NCI-H1694 treated with DMSO at 0.1 percent for 48 hours (cell line): ENCODE data around the gene PDHX.
"Not testable (repeated sequence)": the region's sequence is repeated elsewhere in the genome, so short reads cannot be mapped to it uniquely, and the experiment has no call there.

ENCODE experiments used
- DNase-seq: peaks from one replicate; lab custom pipeline; 2025; lab: John Stamatoyannopoulos, UW

Gene PDHX

GRCh38 chr11:35017528-35018342 lies 101.3 kb downstream of the PDHX start:
- DNase-seq, result no peak

GRCh38 chr11:35021589-35021988 lies 105.2 kb downstream of the PDHX start:
- DNase-seq, result no peak

GRCh38 chr11:35023940-35024339 lies 107.5 kb downstream of the PDHX start:
- DNase-seq, result not testable (repeated sequence)

GRCh38 chr11:35028007-35028406 lies 111.6 kb downstream of the PDHX start:
- not testable (repeated sequence) for DNase-seq

GRCh38 chr11:35029979-35030682 lies 113.7 kb downstream of the PDHX start:
- no peak for DNase-seq

- DNase-seq, result no peak
Observed at GRCh38 chr11:35030716-35031213, 114.3 kb downstream of the PDHX start.

GRCh38 chr11:35031346-35031745 lies 114.9 kb downstream of the PDHX start:
- no peak for DNase-seq

- no peak for DNase-seq
Observed at GRCh38 chr11:35031867-35032266, 115.4 kb downstream of the PDHX start.

GRCh38 chr11:35033011-35033410 lies 116.6 kb downstream of the PDHX start:
- no peak for DNase-seq

GRCh38 chr11:35034401-35034800 lies 118.0 kb downstream of the PDHX start:
- no peak for DNase-seq

- DNase-seq, result peak; percentile 4
Observed at GRCh38 chr11:35035894-35036408, 119.5 kb downstream of the PDHX start.

GRCh38 chr11:35036639-35037038 lies 120.2 kb downstream of the PDHX start:
- DNase-seq, result no peak

GRCh38 chr11:35038211-35038928 lies 122.0 kb downstream of the PDHX start:
- DNase-seq, result no peak

GRCh38 chr11:35039076-35039475 lies 122.7 kb downstream of the PDHX start:
- DNase-seq, result no peak

GRCh38 chr11:35040221-35040942 lies 124.0 kb downstream of the PDHX start:
- no peak for DNase-seq

- no peak for DNase-seq
Observed at GRCh38 chr11:35041070-35041554, 124.7 kb downstream of the PDHX start.

GRCh38 chr11:35042224-35042623 lies 125.8 kb downstream of the PDHX start:
- DNase-seq, result no peak

GRCh38 chr11:35042913-35043312 lies 126.5 kb downstream of the PDHX start:
- no peak for DNase-seq

GRCh38 chr11:35043936-35044335 lies 127.5 kb downstream of the PDHX start:
- DNase-seq, result no peak

- DNase-seq, result no peak
Observed at GRCh38 chr11:35045236-35045820, 128.9 kb downstream of the PDHX start.
